Stomach (tissue), 9 donors: ENCODE results near the gene MYO16. TPM values are rescaled to one million over a fixed set of nuclear protein-coding genes. Genes with fewer than 3 reads are reported as not detected.
"Not testable (repeated sequence)": the region's sequence is repeated elsewhere in the genome, so short reads cannot be mapped to it uniquely, and the experiment has no call there.

Experiments used
- DNase-seq, 2 donors: peaks; one replicate each; pipeline versions ENCODE4 v3.0.0 to v3.0.0-alpha.2; 2013 to 2019
- H3K27ac ChIP-seq, 5 donors: fragments of 200-600 bp in 4 of 5; sonication (generic) in 4 of 5; one replicate each; pipeline ENCODE4 v1.5.1; 2013 to 2019; ENCODE audit warnings: mild to moderate bottlenecking in 1 of 5, moderate library complexity in 1 of 5
- H3K27me3 ChIP-seq, 3 donors: fragments of 200-600 bp; sonication (generic); one replicate each; pipeline ENCODE4 v1.5.1; 2017 to 2019; ENCODE audit warnings: mixed run types in 1 of 3
- H3K36me3 ChIP-seq, 4 donors: fragments of 200-600 bp; sonication (generic); 1 replicate in 3 of 4; 2 replicates in 1 of 4; pipeline ENCODE4 v1.5.1; 2016 to 2019
- H3K4me1 ChIP-seq, 4 donors: fragments of 200-600 bp; sonication (generic); one replicate each; pipeline ENCODE4 v1.5.1; 2016 to 2019
- H3K4me3 ChIP-seq, 4 donors: fragments of 200-600 bp; sonication (generic) in 3 of 4; one replicate each; pipeline ENCODE4 v1.5.1; 2016 to 2019; ENCODE audit warnings: mild to moderate bottlenecking in 1 of 4
- H3K9me3 ChIP-seq, 4 donors: fragments of 200-600 bp; sonication (generic); one replicate each; pipeline ENCODE4 v1.5.1; 2016 to 2019
- CTCF ChIP-seq, 7 experiments: fragments of 450-650 bp in 4 of 7; fragments of 200-600 bp in 3 of 7; sonication (generic) in 3 of 7; IDR thresholded peaks; one replicate each; pipeline ENCODE4 v1.5.1; 2016 to 2019; ENCODE audit warnings: antibody characterized with exemption in 7 of 7, control low read depth in 2 of 7, mild to moderate bottlenecking in 1 of 7
- EP300 ChIP-seq: sonication (generic); formaldehyde crosslinking; IDR thresholded peaks from one replicate; pipeline ENCODE4 v1.6.1; 2017; ENCODE audit warnings: antibody characterized with exemption
- POLR2A ChIP-seq, 4 donors: fragments of 450-650 bp; IDR thresholded peaks; one replicate each; pipeline ENCODE4 v1.6.1; 2016; ENCODE audit warnings: antibody characterized with exemption in 4 of 4, control low read depth in 2 of 4, mild to moderate bottlenecking in 1 of 4, moderate library complexity in 1 of 4
- POLR2AphosphoS5 ChIP-seq, 3 donors: sonication (generic); formaldehyde crosslinking; IDR thresholded peaks; one replicate each; pipeline ENCODE4 v1.6.1; 2016; ENCODE audit warnings: antibody characterized with exemption in 3 of 3
- WGBS, 5 donors: extraction: QIAGEN DNeasy Blood & Tissue Kit in 3 of 5; methylation state at CpG; one replicate each; pipeline versions ENCODE4 v1.1.5 to v1.1.7; 2013 to 2018; 5-methylcytosine and 5-hydroxymethylcytosine counted together
- intact Hi-C: fragments of 100-400 bp; cut with DNase I; formaldehyde crosslinking; loops from one replicate; pipeline ENCODE4 v1.15.1; 2023; ENCODE audit warnings: low total_unique reads
- polyA plus RNA-seq, 3 donors: library from polyadenylated mRNA; stranded (reverse); fragments of 200-250 nt; gene quantifications; one replicate each; pipeline ENCODE4 v1.2.3, GENCODE V29; 2013
- total RNA-seq, 5 donors: library from RNA; depleted of rRNA; stranded (reverse); fragments of >200 nt; gene quantifications; one replicate each; pipeline versions ENCODE4 v1.1.0 to v1.2.3, GENCODE V29; 2014 to 2016
- donor health status: healthy with polysubstance abuse.
- donor health status: Bipolar disorder and iron deficiency.
- donor health status: healthy.

MYO16 gene
- total and polyA plus RNA-seq, 8 donors, result under 0.01 to 1.8 (median 0.15) TPM; not detected in 3

GRCh38 chr13:109087916-109088623 is 458.7 kb downstream of the MYO16 start:
- no peak for TF ChIP-seq POLR2A (IDR thresholded peaks at IDR 0.05)
- Histone ChIP-seq H3K4me3 (no peak overlapping the region), H3K27me3 (no peaks in the 10 kb centered on the region), H3K4me1 (no peaks in the 10 kb centered on the region), H3K27ac (no peak overlapping the region), H3K36me3 (no peaks in the 10 kb centered on the region), H3K9me3 (peaks cover 0 to 5% (median 0%) of the 10 kb centered on the region in 4 donors)
- intact Hi-C loops, result no loop called here
- no peak for DNase-seq
- WGBS, 5 donors, result 70 to 74% (median 70%) methylated on average over 10 of the region's 10 CpGs

- no peaks in the 10 kb centered on the region for H3K4me1 ChIP-seq
- H3K27me3 ChIP-seq, result no peaks in the 10 kb centered on the region
- no peak overlapping the region for H3K27ac ChIP-seq
- H3K36me3 ChIP-seq, result no peaks in the 10 kb centered on the region
- peaks cover 0 to 5% (median 0%) of the 10 kb centered on the region in 4 donors for H3K9me3 ChIP-seq
- intact Hi-C loops, result no loop called here
- 87 to 93% (median 88%) methylated on average over 22 of the region's 22 CpGs for WGBS, 5 donors
- H3K4me3 ChIP-seq, result no peak overlapping the region
- DNase-seq, result no peak
- no peak for TF ChIP-seq CTCF (IDR thresholded peaks at IDR 0.05)
- no peak for TF ChIP-seq EP300
- TF ChIP-seq POLR2AphosphoS5 (IDR thresholded peaks at IDR 0.05), result no peak
- TF ChIP-seq POLR2A (IDR thresholded peaks at IDR 0.05), result no peak
These were observed 459.2 kb downstream of the MYO16 start for GRCh38 chr13:109088624-109088917.

GRCh38 chr13:109090796-109091195 is 461.4 kb downstream of the MYO16 start:
- no peaks in the 10 kb centered on the region for H3K36me3 ChIP-seq
- TF ChIP-seq POLR2A (IDR thresholded peaks at IDR 0.05) (no peak), POLR2AphosphoS5 (IDR thresholded peaks at IDR 0.05) (no peak), CTCF (IDR thresholded peaks at IDR 0.05) (no peak), EP300 (no peak)
- peaks cover 0 to 5% (median 0%) of the 10 kb centered on the region in 4 donors for H3K9me3 ChIP-seq
- no peaks in the 10 kb centered on the region for H3K4me1 ChIP-seq
- intact Hi-C loops, result no loop called here
- no peaks in the 10 kb centered on the region for H3K27me3 ChIP-seq
- no peak overlapping the region for H3K4me3 ChIP-seq
- H3K27ac ChIP-seq, result no peak overlapping the region
- no peak for DNase-seq
- WGBS, 5 donors, result 64 to 77% (median 70%) methylated on average over 5 of the region's 5 CpGs

- Histone ChIP-seq H3K9me3 (peaks cover 0 to 5% (median 0%) of the 10 kb centered on the region in 4 donors), H3K4me3 (no peak overlapping the region), H3K4me1 (no peaks in the 10 kb centered on the region), H3K27me3 (no peaks in the 10 kb centered on the region), H3K27ac (no peak overlapping the region), H3K36me3 (no peaks in the 10 kb centered on the region)
- no peak for TF ChIP-seq CTCF (IDR thresholded peaks at IDR 0.05)
- TF ChIP-seq EP300, result no peak
- TF ChIP-seq POLR2A (IDR thresholded peaks at IDR 0.05), result no peak
- no peak for TF ChIP-seq POLR2AphosphoS5 (IDR thresholded peaks at IDR 0.05)
- intact Hi-C loops, result no loop called here
- 87 to 97% (median 91%) methylated on average over 7 of the region's 7 CpGs for WGBS, 5 donors
- DNase-seq, result no peak
These were observed 461.8 kb downstream of the MYO16 start for GRCh38 chr13:109091249-109091648.

- intact Hi-C loops, H3K9me3 ChIP-seq, H3K27ac ChIP-seq, DNase-seq, H3K4me3 ChIP-seq, H3K4me1 ChIP-seq, H3K27me3 ChIP-seq, H3K36me3 ChIP-seq: not testable (repeated sequence)
- WGBS, 5 donors, result 77 to 91% (median 85%) methylated on average over 3 of the region's 3 CpGs
These were observed 462.8 kb downstream of the MYO16 start for GRCh38 chr13:109092186-109092585.
